GM12891 (cell line): ENCODE results near the gene TAS1R1.

Experiments used
- POLR2A ChIP-seq: IDR thresholded peaks from 2 replicates; pipeline ENCODE4 v1.6.1; 2011; ENCODE audit warnings: low read depth, low read length, control low read depth
- POLR2AphosphoS5 ChIP-seq: IDR thresholded peaks from 2 replicates; pipeline ENCODE4 v1.6.1; 2011; ENCODE audit warnings: low read depth, low read length, control low read depth

- TF ChIP-seq POLR2A (no peak), POLR2AphosphoS5 (no peak)
Measured at GRCh38 chr1:6594977-6595740, 40.1 kb downstream of the TAS1R1 start.
